Activated CD4-positive, alpha-beta memory T cell treated with anti-CD3 and anti-CD28 coated beads, Interleukin-2, amount 10 ng/mL, durations not matched to agents 7 days and 5 days (primary cell): ENCODE measurements around the gene ZC3H8. TPM values are rescaled to one million over a fixed set of nuclear protein-coding genes. Genes with fewer than 3 reads are reported as not detected.
A peak's percentile ranks its signal among the peaks of the same experiment; 100 is the strongest.
"Not testable (repeated sequence)": the region's sequence is repeated elsewhere in the genome, so short reads cannot be mapped to it uniquely, and the experiment has no call there.

Experiments used
- CTCF ChIA-PET: fragments of 350-600 bp; sonication (Branson Sonifier 250); formaldehyde crosslinking; loops from one replicate; lab custom pipeline; 2021; ENCODE audit warnings: antibody characterized with exemption, inconsistent platforms; lab: Charles Lee
- POLR2A ChIA-PET: fragments of 350-600 bp; sonication (Branson Sonifier 250); formaldehyde crosslinking; loops from one replicate; lab custom pipeline; 2021; ENCODE audit warnings: antibody characterized with exemption; lab: Charles Lee
- DNase-seq: peaks from one replicate; pipeline ENCODE4 v3.0.0-alpha.2; 2020
- H3K27ac Mint-ChIP-seq: one replicate; pipeline ENCODE4 v1.8.0; 2021; ENCODE audit warnings: mild to moderate bottlenecking, mixed read lengths
- H3K27me3 Mint-ChIP-seq: one replicate; pipeline ENCODE4 v1.8.0; 2021; ENCODE audit warnings: mixed read lengths
- H3K36me3 Mint-ChIP-seq: one replicate; pipeline ENCODE4 v1.8.0; 2021; ENCODE audit warnings: low read depth, mixed read lengths
- H3K4me1 Mint-ChIP-seq: one replicate; pipeline ENCODE4 v1.8.0; 2021; ENCODE audit warnings: mixed read lengths
- H3K4me3 Mint-ChIP-seq: one replicate; pipeline ENCODE4 v1.8.0; 2021; ENCODE audit warnings: mild to moderate bottlenecking, mixed read lengths
- H3K9me3 Mint-ChIP-seq: one replicate; pipeline ENCODE4 v1.8.0; 2021; ENCODE audit warnings: mixed read lengths
- total RNA-seq, 2 experiments: library from RNA; stranded (reverse); gene quantifications; one replicate each; pipeline ENCODE4 v1.2.3, GENCODE V29; 2021

The ZC3H8 gene
- total RNA-seq = 10 to 100 TPM; 12.3 to 12.9 TPM

DNA sequence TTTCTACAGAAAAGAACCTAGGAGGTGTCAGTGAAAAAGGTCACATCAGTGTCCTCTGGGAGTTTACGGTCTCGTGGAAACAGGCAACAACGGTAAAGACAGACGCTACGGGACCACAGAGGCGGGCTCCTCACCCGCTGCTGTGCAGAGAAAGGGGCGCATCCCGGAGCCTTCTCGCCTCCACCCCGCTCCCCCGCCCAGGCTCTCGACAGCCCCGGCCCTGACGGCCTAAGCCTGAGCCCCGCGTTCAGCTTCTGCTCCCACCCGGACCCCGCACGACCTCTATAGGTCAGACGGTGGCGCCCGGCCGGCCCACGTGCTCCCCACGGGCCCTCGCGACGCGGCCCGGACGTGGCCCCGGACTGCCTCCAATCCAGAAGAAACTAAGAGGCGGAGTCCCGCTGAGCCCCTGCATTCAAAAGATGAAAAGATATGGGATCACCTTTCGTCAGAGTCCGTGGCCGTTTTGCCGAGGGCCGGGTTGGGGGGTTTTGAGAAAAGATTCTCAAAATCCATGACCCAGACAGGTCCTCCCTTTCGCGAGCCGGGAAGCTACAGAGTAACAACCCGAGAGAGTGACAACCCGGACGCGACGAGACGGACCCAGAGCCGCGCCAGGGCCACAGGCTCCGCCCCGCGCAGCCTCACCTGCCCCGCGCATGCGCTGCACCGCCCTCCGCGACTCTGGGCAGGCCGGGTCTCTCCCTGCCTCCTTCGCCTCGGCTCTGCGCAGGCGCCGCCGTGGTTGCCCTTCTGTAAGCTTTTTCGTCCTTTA lies at the start of gene ZC3H8:
ZC3H8 (minus strand) TSS at position 577 of the 775 bp plus-strand sequence; CDS start at position 516, 61 bp downstream.
- Mint-ChIP-seq H3K4me3 (peak within 1 kb of the TSS; percentile 79), H3K4me1 (peaks cover 35% of the 10 kb centered on the region), H3K27me3 (no peaks in the 10 kb centered on the region), H3K36me3 (peaks cover 8% of the 10 kb centered on the region), H3K9me3 (no peaks in the 10 kb centered on the region), H3K27ac (peak within 1 kb of the TSS; percentile 88)
- POLR2A ChIA-PET = interaction anchor here (0.6 to 4.5 kb wide), 18 partner anchors 9 to 329 kb away, joined by 3 to 28 read pairs (median 6); partner anchors contain the start of genes FBLN7, TMEM87B and ZC3H6
- peak; percentile 97 for DNase-seq
- CTCF ChIA-PET = interaction anchor here (0.6 to 3.1 kb wide), 8 partner anchors 10 to 329 kb away, joined by 3 to 11 read pairs (median 4); partner anchors contain the start of gene RGPD8

DNA sequence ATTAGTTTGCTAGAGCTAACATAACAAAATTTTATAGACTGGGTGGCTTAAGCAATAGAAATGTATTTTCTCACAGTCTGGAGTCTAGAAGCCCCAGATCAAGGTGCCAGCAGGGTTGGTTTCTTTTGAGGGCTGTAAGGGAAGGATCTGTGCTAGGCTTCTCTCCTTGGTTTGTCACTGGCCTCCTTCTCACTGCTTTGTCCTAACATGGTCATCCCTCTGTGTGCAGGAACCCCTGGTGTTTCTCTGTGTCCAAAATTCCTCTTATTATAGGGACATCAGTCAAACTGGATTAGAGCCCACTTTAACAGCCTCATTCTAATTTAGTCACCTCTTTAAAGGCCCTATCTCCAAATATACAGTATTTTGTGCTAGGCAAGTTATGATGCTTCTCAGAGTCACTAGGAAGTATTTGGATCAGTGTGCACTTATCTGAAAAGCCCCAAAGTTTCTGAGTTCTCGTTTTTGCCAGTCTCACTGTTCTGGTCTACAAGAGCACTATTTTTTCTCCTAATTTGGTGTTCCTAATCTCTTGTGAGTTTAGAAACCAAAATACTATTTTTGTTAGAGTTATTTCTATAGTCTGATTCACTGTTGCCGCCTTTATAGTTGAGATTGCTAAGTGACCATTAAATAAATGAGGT lies 49.6 kb upstream of the ZC3H8 start:
- H3K4me3 Mint-ChIP-seq = no peak overlapping the region
- H3K27ac Mint-ChIP-seq = no peak overlapping the region
- ChIA-PET POLR2A (no interaction called here), CTCF (no interaction called here)
- peaks cover 3% of the 10 kb centered on the region for H3K4me1 Mint-ChIP-seq
- no peak for DNase-seq
- H3K27me3 Mint-ChIP-seq = no peaks in the 10 kb centered on the region
- H3K36me3 Mint-ChIP-seq = peaks cover 15% of the 10 kb centered on the region
- no peaks in the 10 kb centered on the region for H3K9me3 Mint-ChIP-seq

DNA sequence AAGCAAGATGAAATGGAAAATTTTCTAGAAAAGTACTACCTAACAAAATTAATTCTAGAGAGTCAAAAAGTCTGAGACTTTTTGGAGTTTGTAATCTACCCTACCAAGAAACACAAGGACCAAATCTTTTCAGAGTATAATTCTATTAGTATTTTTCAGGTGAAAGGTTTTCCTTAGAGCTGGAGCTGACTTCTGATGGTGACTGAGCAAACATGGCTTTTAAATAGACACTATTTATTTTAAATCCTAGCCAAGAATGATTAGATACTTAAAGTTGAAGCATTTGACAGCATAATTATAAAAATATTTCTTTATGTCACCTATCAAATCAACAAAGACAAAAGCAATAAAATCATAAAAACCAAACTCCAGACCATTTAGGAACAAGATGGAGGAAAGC lies 47.1 kb upstream of the ZC3H8 start:
- Mint-ChIP-seq H3K36me3 (peaks cover 15% of the 10 kb centered on the region), H3K27me3 (no peaks in the 10 kb centered on the region), H3K9me3 (no peaks in the 10 kb centered on the region), H3K4me3 (no peak overlapping the region), H3K27ac (no peak overlapping the region), H3K4me1 (peaks cover 3% of the 10 kb centered on the region)
- POLR2A ChIA-PET = no interaction called here
- CTCF ChIA-PET = no interaction called here
- DNase-seq = no peak

DNA sequence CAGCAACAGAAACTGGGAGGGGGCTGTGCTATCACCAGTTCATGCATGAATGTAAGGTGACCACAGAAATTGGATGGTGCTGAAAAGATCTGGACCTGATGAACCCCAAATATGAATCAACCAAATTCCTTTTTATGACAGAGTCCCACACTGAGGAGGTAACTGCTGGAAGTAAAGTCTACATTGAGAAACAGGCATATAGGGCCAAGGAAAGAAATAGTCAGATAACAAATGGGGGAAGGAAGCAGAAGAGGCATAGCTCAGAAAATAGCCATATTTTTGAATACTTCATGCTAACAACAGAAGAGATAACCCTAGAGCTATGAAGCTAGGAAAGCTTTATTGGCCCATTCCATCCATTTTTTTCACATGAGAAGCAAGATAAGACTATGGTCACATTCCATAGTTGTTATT lies 46.3 kb upstream of the ZC3H8 start:
- CTCF ChIA-PET = no interaction called here
- POLR2A ChIA-PET = no interaction called here

DNA sequence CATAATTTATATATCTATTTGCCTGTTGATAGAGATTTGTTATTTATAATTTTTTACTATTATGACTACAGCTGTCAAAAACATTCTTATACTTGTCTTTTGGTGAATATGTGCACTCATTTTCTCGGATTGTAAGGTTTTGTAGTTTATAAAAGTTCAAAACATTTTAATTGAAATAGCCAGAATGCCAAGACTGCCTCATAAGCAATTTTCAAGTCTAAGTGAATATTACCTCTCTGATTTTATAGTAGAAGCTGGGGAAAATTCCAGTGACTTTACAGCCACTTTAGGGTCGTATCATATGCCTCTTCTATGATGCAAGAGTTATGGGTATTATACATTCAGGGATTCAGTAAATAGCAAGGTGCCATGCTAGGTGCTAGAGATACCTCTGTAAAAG lies 41.6 kb upstream of the ZC3H8 start:
- Mint-ChIP-seq H3K27me3 (no peaks in the 10 kb centered on the region), H3K36me3 (peaks cover 3% of the 10 kb centered on the region), H3K4me1 (no peaks in the 10 kb centered on the region), H3K4me3 (no peak overlapping the region), H3K27ac (no peak overlapping the region), H3K9me3 (no peaks in the 10 kb centered on the region)
- ChIA-PET POLR2A (no interaction called here), CTCF (no interaction called here)
- DNase-seq = no peak

More for the DNA sequence above, 46.3 kb upstream of the ZC3H8 start:
- Mint-ChIP-seq H3K9me3 (no peaks in the 10 kb centered on the region), H3K36me3 (peaks cover 15% of the 10 kb centered on the region), H3K27ac (no peak overlapping the region), H3K4me1 (peaks cover 3% of the 10 kb centered on the region), H3K4me3 (no peak overlapping the region), H3K27me3 (no peaks in the 10 kb centered on the region)
- no peak for DNase-seq

DNA sequence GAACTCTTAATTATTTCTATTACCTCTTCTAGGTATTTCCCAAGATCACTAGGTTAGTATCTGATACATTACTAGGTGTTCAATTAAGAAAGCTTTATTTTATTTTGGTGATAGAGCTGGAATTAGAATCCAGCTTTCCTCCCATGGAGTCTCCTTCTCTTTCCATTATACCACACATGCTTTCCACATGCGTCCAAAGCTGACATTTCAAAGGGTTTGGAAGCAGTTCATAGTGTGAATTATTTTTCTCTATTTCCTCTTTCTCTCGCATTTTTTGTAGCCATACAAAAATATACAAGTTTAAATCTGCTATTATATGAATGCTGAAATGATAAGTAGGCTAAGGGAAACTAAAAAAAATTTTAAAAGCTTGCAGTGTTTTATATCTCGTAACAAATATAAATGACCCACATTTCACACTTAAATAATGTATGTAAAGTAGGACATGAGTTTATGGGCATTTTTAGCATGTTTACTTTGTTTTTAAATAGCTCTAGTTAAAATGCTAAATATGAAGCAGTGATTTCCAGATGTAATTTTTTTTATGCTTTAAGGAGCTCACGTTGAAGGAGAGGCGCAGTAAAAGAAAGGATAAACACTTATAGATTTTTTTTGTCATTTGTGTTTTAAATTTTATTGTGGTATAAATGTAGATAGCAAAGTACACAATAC lies 40.7 kb upstream of the ZC3H8 start:
- H3K4me1 Mint-ChIP-seq = no peaks in the 10 kb centered on the region
- H3K4me3 Mint-ChIP-seq = no peak overlapping the region
- ChIA-PET POLR2A (no interaction called here), CTCF (interaction anchor here (0.6 to 0.9 kb wide), 2 partner anchors 36 to 176 kb away, joined by 3 to 4 read pairs; no protein-coding TSS in a partner anchor)
- H3K36me3 Mint-ChIP-seq = peaks cover 3% of the 10 kb centered on the region
- DNase-seq = no peak
- no peak overlapping the region for H3K27ac Mint-ChIP-seq
- no peaks in the 10 kb centered on the region for H3K27me3 Mint-ChIP-seq
- no peaks in the 10 kb centered on the region for H3K9me3 Mint-ChIP-seq

DNA sequence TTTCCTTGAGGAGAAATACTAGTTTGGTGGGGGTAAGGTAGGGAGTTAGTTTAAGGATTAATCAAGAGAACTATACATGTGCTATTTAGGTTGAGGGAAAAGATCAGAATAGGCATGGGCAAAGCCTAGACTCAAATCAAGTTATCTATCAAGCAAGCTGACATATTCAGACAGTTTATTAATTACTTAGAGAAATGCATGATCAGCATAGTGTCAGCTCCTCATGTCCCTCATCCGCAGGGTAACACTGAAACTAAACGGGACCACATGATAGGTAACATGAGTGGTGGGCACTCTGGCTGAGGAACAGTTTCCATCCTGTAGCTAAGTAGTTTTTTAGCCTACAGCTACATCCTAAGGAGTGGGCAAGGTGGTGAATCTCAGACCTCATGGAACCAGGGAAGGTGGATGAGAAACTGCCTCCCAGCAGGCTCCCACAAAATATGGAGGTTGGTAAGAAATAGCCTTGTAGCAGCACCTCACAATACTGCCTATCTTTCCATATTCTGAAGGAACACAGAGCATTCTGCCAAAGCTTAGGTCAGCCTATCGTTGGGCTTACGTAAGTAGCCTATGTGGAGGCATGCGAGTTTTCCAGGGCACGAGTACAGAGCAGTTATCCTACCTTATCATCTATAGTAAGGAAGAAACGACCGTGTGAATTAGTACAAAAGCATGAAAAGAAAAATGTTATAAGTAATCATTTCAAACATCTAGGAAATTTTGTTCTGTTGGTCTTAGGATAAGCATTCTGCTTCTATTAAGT lies 39.0 kb upstream of the ZC3H8 start:
- Mint-ChIP-seq H3K4me1 (no peaks in the 10 kb centered on the region), H3K27me3 (no peaks in the 10 kb centered on the region), H3K9me3 (no peaks in the 10 kb centered on the region), H3K4me3 (no peak overlapping the region), H3K36me3 (no peaks in the 10 kb centered on the region), H3K27ac (no peak overlapping the region)
- no peak for DNase-seq
- ChIA-PET POLR2A (no interaction called here), CTCF (no interaction called here)

DNA sequence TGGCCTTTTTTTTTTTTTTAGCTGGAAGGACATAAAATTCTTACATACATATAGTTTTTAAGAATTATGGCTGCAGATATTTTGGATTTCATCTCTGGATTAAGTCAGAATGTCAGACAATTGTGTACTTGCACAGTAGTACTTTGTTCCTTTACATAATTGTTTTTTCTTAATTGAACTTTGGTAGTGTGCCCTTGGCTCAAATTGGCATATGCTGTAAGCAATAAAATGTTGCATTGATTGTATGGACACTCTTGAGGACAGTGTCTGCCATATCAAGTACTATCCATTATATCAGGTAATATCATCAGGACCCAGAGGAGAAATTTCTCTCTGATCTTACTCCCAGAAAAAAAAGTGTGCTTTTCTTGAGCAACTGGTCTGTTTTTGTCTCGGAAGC lies 35.8 kb upstream of the ZC3H8 start:
- ChIA-PET CTCF (interaction anchor here (1.3 kb wide), 2 partner anchors 13 to 31 kb away, joined by 3 read pairs; no protein-coding TSS in a partner anchor), POLR2A (interaction anchor here (0.9 kb wide), 1 partner anchor 16 kb away, joined by 3 read pairs; no protein-coding TSS in a partner anchor)
- Mint-ChIP-seq H3K27me3 (no peaks in the 10 kb centered on the region), H3K4me3 (no peak overlapping the region), H3K27ac (no peak overlapping the region), H3K4me1 (no peaks in the 10 kb centered on the region), H3K36me3 (no peaks in the 10 kb centered on the region), H3K9me3 (no peaks in the 10 kb centered on the region)
- DNase-seq = no peak

DNA sequence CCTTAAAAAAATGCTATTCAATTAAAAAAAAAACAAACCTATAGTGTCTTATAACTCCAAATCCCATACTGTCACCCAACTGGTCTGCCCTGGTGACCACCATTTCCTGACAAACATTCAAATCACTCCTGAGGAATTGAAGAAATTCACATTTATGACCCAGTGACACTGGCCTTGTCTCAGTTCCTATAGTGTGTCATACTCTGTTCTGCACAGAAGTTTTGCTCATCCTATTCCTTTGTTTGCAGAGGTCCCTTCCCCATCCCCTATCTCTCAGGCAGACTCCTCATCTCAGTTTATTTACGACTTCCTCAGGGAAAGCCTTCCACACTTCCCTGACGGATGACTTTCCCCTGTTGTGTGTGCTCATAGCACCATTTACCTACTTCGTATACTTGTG lies 35.2 kb upstream of the ZC3H8 start:
- H3K36me3 Mint-ChIP-seq = no peaks in the 10 kb centered on the region
- H3K9me3 Mint-ChIP-seq = no peaks in the 10 kb centered on the region
- ChIA-PET POLR2A (no interaction called here), CTCF (no interaction called here)
- no peak for DNase-seq
- no peak overlapping the region for H3K27ac Mint-ChIP-seq
- no peaks in the 10 kb centered on the region for H3K27me3 Mint-ChIP-seq
- H3K4me3 Mint-ChIP-seq = no peak overlapping the region
- H3K4me1 Mint-ChIP-seq = no peaks in the 10 kb centered on the region

DNA sequence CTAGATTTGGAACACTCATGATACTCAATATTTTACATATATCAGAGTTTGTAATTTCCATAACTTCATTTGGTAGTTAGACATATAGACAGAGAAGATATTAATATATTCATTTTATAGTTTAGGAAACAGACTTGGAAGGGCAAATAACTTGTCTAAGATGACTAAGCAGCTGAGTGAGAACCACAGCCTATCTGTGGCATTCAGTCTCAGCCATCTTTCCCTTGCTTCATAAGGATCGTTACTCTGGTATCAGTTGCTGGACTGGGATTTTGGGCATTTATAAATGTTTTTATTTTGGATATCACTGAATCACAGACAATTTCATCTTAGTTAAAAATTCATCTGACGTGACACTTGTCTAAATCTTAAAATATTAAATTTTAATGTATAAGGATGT lies 28.7 kb upstream of the ZC3H8 start:
- H3K27ac Mint-ChIP-seq, H3K9me3 Mint-ChIP-seq, H3K4me3 Mint-ChIP-seq, H3K27me3 Mint-ChIP-seq, H3K36me3 Mint-ChIP-seq, CTCF ChIA-PET, H3K4me1 Mint-ChIP-seq, DNase-seq, POLR2A ChIA-PET: not testable (repeated sequence)

DNA sequence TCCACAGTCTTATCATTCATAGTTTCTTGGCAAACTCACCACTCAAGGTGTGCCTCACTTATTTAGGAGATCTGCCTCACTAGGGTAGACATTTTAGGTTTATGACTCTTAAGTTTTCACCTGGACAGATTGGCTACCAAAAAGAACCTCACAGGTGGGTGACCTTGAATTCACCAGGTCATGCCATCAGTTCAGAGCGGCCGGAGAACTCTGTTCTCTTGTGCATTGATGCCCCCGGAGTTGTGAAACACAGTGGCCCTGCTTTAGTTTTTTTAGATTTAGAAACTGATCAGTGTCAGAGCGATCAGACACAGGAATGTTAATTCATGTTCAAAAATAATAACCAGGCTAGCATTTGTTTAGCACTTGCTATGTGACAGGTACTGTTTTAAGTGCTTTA lies 27.2 kb upstream of the ZC3H8 start:
- H3K9me3 Mint-ChIP-seq, H3K36me3 Mint-ChIP-seq, DNase-seq, H3K27ac Mint-ChIP-seq, H3K4me1 Mint-ChIP-seq, H3K27me3 Mint-ChIP-seq, POLR2A ChIA-PET, H3K4me3 Mint-ChIP-seq, CTCF ChIA-PET: not testable (repeated sequence)

DNA sequence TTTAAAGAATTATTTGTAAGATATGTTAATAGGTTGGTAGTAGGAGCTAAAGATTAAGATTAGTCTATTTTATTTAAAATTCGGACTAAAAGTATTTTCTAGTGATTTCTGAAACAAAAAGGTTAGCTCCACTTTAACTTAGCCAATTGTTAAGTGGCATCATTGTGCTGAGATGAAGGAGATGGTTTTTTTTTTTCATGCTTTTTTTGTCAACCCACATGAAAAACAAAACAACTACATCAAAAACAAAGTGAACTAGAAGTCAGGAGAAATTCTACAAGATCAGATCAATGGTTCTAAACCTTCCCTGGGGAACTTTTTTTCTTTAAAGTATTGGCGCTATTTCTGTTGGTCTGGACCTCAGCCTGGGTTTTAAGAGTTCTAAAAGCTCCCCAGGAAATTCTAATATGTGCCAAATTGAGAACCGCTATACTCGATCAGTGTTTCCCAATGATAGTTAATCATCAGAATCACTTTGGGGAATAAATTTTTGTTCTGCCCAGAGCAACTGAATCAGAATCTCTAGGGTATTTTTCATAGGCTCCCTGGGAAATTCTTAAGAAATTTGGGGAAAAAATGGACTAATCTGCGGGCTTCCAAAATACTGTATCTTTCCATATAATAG lies 22.9 kb upstream of the ZC3H8 start:
- Mint-ChIP-seq H3K9me3 (no peaks in the 10 kb centered on the region), H3K27me3 (no peaks in the 10 kb centered on the region), H3K4me3 (no peak overlapping the region), H3K36me3 (peaks cover 3% of the 10 kb centered on the region), H3K4me1 (peaks cover 10% of the 10 kb centered on the region), H3K27ac (no peak overlapping the region)
- CTCF ChIA-PET = interaction anchor here (1.0 to 1.1 kb wide), 2 partner anchors 13 to 18 kb away, joined by 3 to 5 read pairs; no protein-coding TSS in a partner anchor
- POLR2A ChIA-PET = interaction anchor here (0.9 to 1.8 kb wide), 4 partner anchors 23 to 223 kb away, joined by 3 to 5 read pairs (median 4); partner anchors contain the start of genes TMEM87B and ZC3H8
- DNase-seq = no peak
